ENCODE results near the gene SUCO.

DNA sequence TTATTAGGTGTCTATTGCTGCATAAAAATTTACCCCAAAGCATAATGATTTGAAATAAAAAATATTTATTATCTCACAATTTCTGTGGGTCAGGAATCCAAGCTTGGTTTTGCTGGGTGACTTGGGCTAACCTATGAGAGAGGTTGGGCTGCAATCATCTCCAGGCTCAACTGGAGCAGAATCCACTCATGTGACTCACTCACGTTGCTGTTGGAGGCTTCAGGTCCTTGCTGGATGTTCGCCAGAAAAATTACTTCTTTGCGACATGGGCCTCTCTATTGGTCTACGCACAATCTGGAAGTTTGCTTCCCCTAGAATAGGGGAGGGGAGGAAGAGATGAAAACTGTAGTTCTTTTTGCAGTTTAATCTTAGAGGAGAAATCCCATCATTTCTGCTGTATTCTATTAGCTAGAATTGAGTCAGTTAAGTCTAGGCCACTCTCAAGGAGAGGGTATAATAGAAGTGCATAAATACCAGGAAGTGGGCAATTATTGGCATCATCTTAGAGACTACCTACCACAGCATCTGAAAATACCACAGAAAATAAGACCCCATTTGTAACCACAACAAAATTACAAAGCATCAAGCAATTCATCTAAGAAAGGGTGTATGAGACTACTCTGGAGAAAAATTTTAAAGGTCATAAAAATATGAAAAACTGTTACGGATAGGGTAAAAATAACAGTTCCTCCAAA lies 120.2 kb downstream of the SUCO start:
- TF ChIP-seq, protein P1, sequence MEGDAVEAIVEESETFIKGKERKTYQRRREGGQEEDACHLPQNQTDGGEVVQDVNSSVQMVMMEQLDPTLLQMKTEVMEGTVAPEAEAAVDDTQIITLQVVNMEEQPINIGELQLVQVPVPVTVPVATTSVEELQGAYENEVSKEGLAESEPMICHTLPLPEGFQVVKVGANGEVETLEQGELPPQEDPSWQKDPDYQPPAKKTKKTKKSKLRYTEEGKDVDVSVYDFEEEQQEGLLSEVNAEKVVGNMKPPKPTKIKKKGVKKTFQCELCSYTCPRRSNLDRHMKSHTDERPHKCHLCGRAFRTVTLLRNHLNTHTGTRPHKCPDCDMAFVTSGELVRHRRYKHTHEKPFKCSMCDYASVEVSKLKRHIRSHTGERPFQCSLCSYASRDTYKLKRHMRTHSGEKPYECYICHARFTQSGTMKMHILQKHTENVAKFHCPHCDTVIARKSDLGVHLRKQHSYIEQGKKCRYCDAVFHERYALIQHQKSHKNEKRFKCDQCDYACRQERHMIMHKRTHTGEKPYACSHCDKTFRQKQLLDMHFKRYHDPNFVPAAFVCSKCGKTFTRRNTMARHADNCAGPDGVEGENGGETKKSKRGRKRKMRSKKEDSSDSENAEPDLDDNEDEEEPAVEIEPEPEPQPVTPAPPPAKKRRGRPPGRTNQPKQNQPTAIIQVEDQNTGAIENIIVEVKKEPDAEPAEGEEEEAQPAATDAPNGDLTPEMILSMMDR (IDR thresholded peaks at IDR 0.05), result no peak
- no peak for TF ChIP-seq POLR2A (IDR thresholded peaks at IDR 0.05)
